Keratinocyte (primary cell): Measurements from ENCODE around the gene FBXO3. TPM values are rescaled to one million over a fixed set of nuclear protein-coding genes. Genes with fewer than 3 reads are reported as not detected.

Experiments
- DNase-seq: peaks from one replicate; pipeline ENCODE4 v3.0.0-alpha.2; 2011; ENCODE audit warnings: low read depth, missing footprints, low spot score
- FAIRE-seq: peaks from 2 replicates; lab custom pipeline; 2011; peaks lifted over from hg19 to GRCh38; lab: Jason Lieb, UNC
- H2AFZ ChIP-seq: 2 replicates; pipeline ENCODE4 v1.6.0; 2012; ENCODE audit warnings: low read length, control low read depth, inconsistent platforms; ENCODE audit not compliant: control insufficient read depth
- H3K27ac ChIP-seq: 2 replicates; pipeline ENCODE4 v1.5.1; 2011; ENCODE audit warnings: low read length; ENCODE audit not compliant: control insufficient read depth, insufficient read depth
- H3K27me3 ChIP-seq: 3 replicates; pipeline ENCODE4 v1.6.0; 2011; ENCODE audit warnings: low read length; ENCODE audit not compliant: control insufficient read depth, insufficient read depth; ENCODE audit errors: extremely low read depth
- H3K36me3 ChIP-seq, 2 experiments: 2 replicates in 1 of 2; 3 replicates in 1 of 2; pipeline ENCODE4 v1.5.1; 2011; ENCODE audit warnings: low read length in 2 of 2, mild to moderate bottlenecking in 1 of 2; ENCODE audit not compliant: control insufficient read depth in 2 of 2, insufficient read depth in 2 of 2; ENCODE audit errors: extremely low read depth in 1 of 2
- H3K4me1 ChIP-seq: 3 replicates; pipeline ENCODE4 v1.5.1; 2011; ENCODE audit warnings: low read length; ENCODE audit not compliant: control insufficient read depth, insufficient read depth; ENCODE audit errors: extremely low read depth
- H3K4me2 ChIP-seq: 3 replicates; pipeline ENCODE4 v1.6.0; 2011; ENCODE audit warnings: low read depth, low read length; ENCODE audit not compliant: control insufficient read depth, insufficient read depth; ENCODE audit errors: extremely low read depth
- H3K4me3 ChIP-seq, 3 experiments: fragments of 200-600 bp in 1 of 3; sonication (generic) in 1 of 3; 2 replicates in 2 of 3; 3 replicates in 1 of 3; pipeline ENCODE4 v1.5.1; 2011 to 2016; ENCODE audit warnings: low read length in 3 of 3, mild to moderate bottlenecking in 3 of 3, control low read depth in 2 of 3, inconsistent platforms in 1 of 3, low read depth in 1 of 3, mixed read lengths in 1 of 3, mixed run types in 1 of 3, moderate library complexity in 1 of 3; ENCODE audit not compliant: control insufficient read depth in 2 of 3, insufficient read depth in 2 of 3; ENCODE audit errors: extremely low read depth in 1 of 3
- H3K79me2 ChIP-seq: 2 replicates; pipeline ENCODE4 v1.6.0; 2012; ENCODE audit warnings: low read length; ENCODE audit not compliant: control insufficient read depth, insufficient read depth
- H3K9ac ChIP-seq: 3 replicates; pipeline ENCODE4 v1.6.0; 2011; ENCODE audit warnings: low read length; ENCODE audit not compliant: control insufficient read depth, insufficient read depth; ENCODE audit errors: extremely low read depth
- H3K9me1 ChIP-seq: 3 replicates; pipeline ENCODE4 v1.6.0; 2011; ENCODE audit warnings: low read length; ENCODE audit not compliant: control insufficient read depth, insufficient read depth; ENCODE audit errors: extremely low read depth
- H3K9me3 ChIP-seq: 2 replicates; pipeline ENCODE4 v1.5.1; 2012; ENCODE audit warnings: low read depth, low read length; ENCODE audit not compliant: control insufficient read depth
- H4K20me1 ChIP-seq: 3 replicates; pipeline ENCODE4 v1.6.0; 2011; ENCODE audit warnings: low read length; ENCODE audit not compliant: control insufficient read depth, insufficient read depth; ENCODE audit errors: extremely low read depth
- CTCF ChIP-seq, 3 experiments: IDR thresholded peaks in 1 of 3; conservative IDR thresholded peaks in 1 of 3; optimal IDR thresholded peaks in 1 of 3; 2 replicates in 2 of 3; 3 replicates in 1 of 3; pipeline versions ENCODE3 to v1.5.1; 2011; ENCODE audit warnings: low read length in 3 of 3, mild to moderate bottlenecking in 3 of 3, moderate library complexity in 2 of 3, control low read depth in 1 of 3, inconsistent platforms in 1 of 3; ENCODE audit not compliant: insufficient read depth in 2 of 3; ENCODE audit errors: extremely low read depth in 1 of 3
- EZH2 ChIP-seq: IDR thresholded peaks from one replicate; pipeline ENCODE4 v1.6.1; 2012; ENCODE audit warnings: inconsistent platforms, mild to moderate bottlenecking, low read length, moderate library complexity
- dilution Hi-C: fragments of 300-500 bp; cut with MboI; formaldehyde crosslinking; loops from one replicate; pipeline ENCODE4 v1.7.0; 2020; ENCODE audit warnings: low sequenced_read_pairs; ENCODE audit not compliant: extremely low pct_ligation_motif_present
- polyA plus RNA-seq, 5 experiments: library from polyadenylated mRNA; depleted of rRNA in 3 of 5; stranded (reverse) in 3 of 5; stranded (forward) in 1 of 5; unstranded in 1 of 5; fragments of >200 nt; gene quantifications; 1 replicate in 1 of 5; 2 replicates in 3 of 5; 3 replicates in 1 of 5; pipeline versions ENCODE4 v1.2.1 to v1.2.3, GENCODE V29; 2011 to 2012; ENCODE audit warnings: missing spikeins in 2 of 5, low read depth in 1 of 5, low replicate concordance in 1 of 5

The FBXO3 gene
- polyA plus RNA-seq, 1 donor (not counting 4 experiments of a cell fraction or from before 2014, with no cell fraction given): 68.6 TPM

GRCh38 chr11:33704240-33705002, 69.9 kb downstream of the FBXO3 start:
- no peak for FAIRE-seq
- peaks cover 71% of the 10 kb centered on the region for H3K4me1 ChIP-seq
- no peak overlapping the region for H3K4me3 ChIP-seq
- dilution Hi-C loops: no loop called here
- no peak for DNase-seq
- TF ChIP-seq CTCF (optimal IDR thresholded peaks at IDR 0.05 in 1 of 3, IDR thresholded peaks at IDR 0.05 in 1 of 3, conservative IDR thresholded peaks at IDR 0.05 in 1 of 3; ENCODE audit: extremely low read depth in 1 of 3, insufficient read depth in 2 of 3, low read length in 3 of 3) (no peak), EZH2 (no peak)
- H4K20me1 ChIP-seq: no peaks in the 10 kb centered on the region
- H3K9ac ChIP-seq: no peak overlapping the region
- peaks cover 19 to 22% of the 10 kb centered on the region in 2 experiments for H3K36me3 ChIP-seq
- H3K79me2 ChIP-seq: peaks cover 11% of the 10 kb centered on the region
- H3K27ac ChIP-seq: peak overlapping the region; percentile 97
- no peaks in the 10 kb centered on the region for H3K9me3 ChIP-seq
- no peaks in the 10 kb centered on the region for H3K9me1 ChIP-seq
- no peaks in the 10 kb centered on the region for H3K27me3 ChIP-seq
- no peak overlapping the region for H2AFZ ChIP-seq
- peak overlapping the region; percentile 22 for H3K4me2 ChIP-seq

- Histone ChIP-seq H3K27ac (peak overlapping the region; percentile 97), H4K20me1 (no peaks in the 10 kb centered on the region), H3K9ac (no peak overlapping the region), H3K27me3 (no peaks in the 10 kb centered on the region), H3K9me1 (no peaks in the 10 kb centered on the region), H2AFZ (no peak overlapping the region), H3K79me2 (peaks cover 7% of the 10 kb centered on the region), H3K4me3 (no peak overlapping the region), H3K36me3 (peaks cover 16 to 17% of the 10 kb centered on the region in 2 experiments), H3K9me3 (no peaks in the 10 kb centered on the region), H3K4me2 (peak overlapping the region; percentile 22), H3K4me1 (peaks cover 66% of the 10 kb centered on the region)
- dilution Hi-C loops: no loop called here
- TF ChIP-seq EZH2: no peak
- no peak for TF ChIP-seq CTCF (optimal IDR thresholded peaks at IDR 0.05 in 1 of 3, IDR thresholded peaks at IDR 0.05 in 1 of 3, conservative IDR thresholded peaks at IDR 0.05 in 1 of 3; ENCODE audit: extremely low read depth in 1 of 3, insufficient read depth in 2 of 3, low read length in 3 of 3)
- FAIRE-seq: peak; percentile 83
- no peak for DNase-seq
Measured at GRCh38 chr11:33703788-33704187, 70.5 kb downstream of the FBXO3 start.
